ENCODE measurements around the gene EPN2. TPM values are rescaled to one million over a fixed set of nuclear protein-coding genes. Genes with fewer than 3 reads are reported as not detected.

The EPN2 gene
- total RNA-seq, 1 experiment from 2014 or later, result 73.1 TPM

DNA sequence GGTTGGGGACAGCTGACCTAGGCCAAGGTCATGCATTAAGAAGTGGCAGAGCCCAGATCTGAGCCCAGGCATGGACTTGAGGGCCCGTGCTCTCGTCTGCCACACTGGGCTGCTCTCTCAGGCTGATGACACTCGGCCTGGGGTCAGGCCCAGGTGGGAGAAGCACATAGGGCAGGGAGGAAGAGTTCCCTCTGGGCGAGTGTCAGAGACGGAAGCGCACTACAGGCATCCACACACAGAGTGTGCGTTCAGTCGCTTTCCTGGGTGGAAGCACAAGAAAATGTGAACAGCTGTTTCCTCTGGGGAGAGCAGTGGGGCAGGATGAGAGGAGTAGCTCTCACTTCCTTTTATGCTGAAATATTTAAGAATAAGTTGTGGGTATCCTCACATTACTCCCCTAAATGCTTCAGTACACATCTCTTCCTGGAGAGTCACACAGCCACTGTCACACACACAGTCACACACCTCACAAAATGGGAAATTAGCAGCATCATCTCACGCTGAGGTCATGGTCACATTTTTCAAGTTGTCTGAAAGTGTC lies 65.7 kb downstream of the EPN2 start:
- Histone ChIP-seq H3K4me2 (ENCODE audit: low read length) (no peak overlapping the region), H3K9ac (ENCODE audit: low read length) (no peak overlapping the region), H3K36me3 (ENCODE audit: control insufficient read depth in 1 of 2, insufficient read depth in 2 of 2, low read length in 2 of 2) (no peaks in the 10 kb centered on the region; a peak in 2 of 4 replicates), H3K79me2 (ENCODE audit: insufficient read depth, low read length) (peaks cover 41% of the 10 kb centered on the region; the same call in 1 of the 2 replicates), H3K9me2 (ENCODE audit: insufficient read depth) (no peaks in the 10 kb centered on the region), H3K4me1 (ENCODE audit: control insufficient read depth in 1 of 2, insufficient read depth in 2 of 2, low read length in 2 of 2) (peaks cover 0 to 5% of the 10 kb centered on the region in 2 experiments; a peak in 1 of 4 replicates), H4K20me1 (ENCODE audit: insufficient read depth) (no peaks in the 10 kb centered on the region), H2AFZ (ENCODE audit: low read depth, low read length, poor library complexity, severe bottlenecking) (no peak overlapping the region), H3K4me3 (replicated peaks in 1 of 2; ENCODE audit: low read depth in 1 of 2, low read length in 2 of 2) (no peak overlapping the region), H3K27ac (ENCODE audit: low read depth, low read length) (no peak overlapping the region), H3K27me3 (ENCODE audit: insufficient read depth, low read length) (no peaks in the 10 kb centered on the region), H3K9me3 (ENCODE audit: control insufficient read depth in 1 of 2, insufficient read depth in 1 of 2, low read depth in 1 of 2, low read length in 2 of 2) (no peaks in the 10 kb centered on the region)
- DNase-seq (ENCODE audit: low read depth, low spot score), result no peak
- RAD21 ChIA-PET (ENCODE audit: low non-redundant PET in 1 of 2, low total read pairs in 2 of 2, uncharacterized antibody in 2 of 2, unreplicated experiment in 2 of 2), result no interaction called here
- BruUV-seq (replicated peaks), result no TSS peak
- CTCF ChIA-PET, result no interaction called here
- no peak for ATAC-seq
- intact Hi-C loops (cut with micrococcal nuclease), result no loop called here
- no peak for TF ChIP-seq FOSL1 (IDR thresholded peaks at IDR 0.05; ENCODE audit: low read depth)
- TF ChIP-seq JUND (IDR thresholded peaks at IDR 0.05), result no peak
- no peak for TF ChIP-seq CEBPB (IDR thresholded peaks at IDR 0.05; ENCODE audit: low read depth)
- TF ChIP-seq SIN3A (IDR thresholded peaks at IDR 0.05; ENCODE audit: low read depth), result no peak
- no peak for TF ChIP-seq SRF (IDR thresholded peaks at IDR 0.05; ENCODE audit: low read depth)
- no peak for TF ChIP-seq EZH2phosphoT487 (IDR thresholded peaks at IDR 0.05; ENCODE audit: borderline replicate concordance)
- no peak for TF ChIP-seq ZFX (IDR thresholded peaks at IDR 0.05)
- TF ChIP-seq TCF7L2 (IDR thresholded peaks at IDR 0.05; ENCODE audit: borderline replicate concordance, extremely low read depth, insufficient read depth, insufficient read length), result no peak
- TF ChIP-seq POLR2A (IDR thresholded peaks at IDR 0.05; ENCODE audit: borderline replicate concordance, extremely low read depth, insufficient read depth, insufficient read length), result no peak
- TF ChIP-seq RAD21 (IDR thresholded peaks at IDR 0.05; ENCODE audit: low read depth), result no peak
- no peak for TF ChIP-seq ELF1 (IDR thresholded peaks at IDR 0.05; ENCODE audit: borderline replicate concordance, low read depth)
- TF ChIP-seq ZNF274 (IDR thresholded peaks at IDR 0.05; ENCODE audit: low read depth, low read length), result no peak
- no peak for TF ChIP-seq EZH2 (IDR thresholded peaks at IDR 0.05)
- POLR2A ChIA-PET, result no interaction called here

DNA sequence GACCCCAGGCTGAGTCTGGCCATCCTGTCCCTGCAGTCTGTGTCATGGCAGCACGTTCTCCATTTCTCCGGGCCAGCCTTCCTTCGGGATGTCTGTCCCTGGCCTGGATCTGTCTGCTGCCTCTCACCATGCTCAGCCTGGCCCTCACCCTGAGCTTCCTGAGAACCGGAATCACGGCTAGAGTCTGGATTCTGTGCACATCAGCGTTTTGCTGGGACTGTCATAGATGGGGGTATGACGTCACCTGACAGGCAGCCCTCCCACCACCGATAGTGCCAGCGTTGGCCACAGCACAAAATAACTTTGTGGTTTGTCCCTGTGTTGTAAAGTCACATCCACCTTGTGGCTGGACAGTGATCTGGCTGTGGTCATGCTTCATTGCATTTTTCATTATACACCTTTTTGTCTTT lies 66.2 kb downstream of the EPN2 start:
- ATAC-seq (no peak), DNase-seq (ENCODE audit: low read depth, low spot score) (no peak)
- POLR2A ChIA-PET, result no interaction called here
- Histone ChIP-seq H3K36me3 (ENCODE audit: control insufficient read depth in 1 of 2, insufficient read depth in 2 of 2, low read length in 2 of 2) (no peaks in the 10 kb centered on the region; a peak in 2 of 4 replicates), H3K4me1 (ENCODE audit: control insufficient read depth in 1 of 2, insufficient read depth in 2 of 2, low read length in 2 of 2) (peaks cover 0 to 5% of the 10 kb centered on the region in 2 experiments; a peak in 1 of 4 replicates), H2AFZ (ENCODE audit: low read depth, low read length, poor library complexity, severe bottlenecking) (no peak overlapping the region), H3K4me2 (ENCODE audit: low read length) (no peak overlapping the region), H4K20me1 (ENCODE audit: insufficient read depth) (no peaks in the 10 kb centered on the region), H3K27me3 (ENCODE audit: insufficient read depth, low read length) (no peaks in the 10 kb centered on the region), H3K9ac (ENCODE audit: low read length) (no peak overlapping the region), H3K27ac (ENCODE audit: low read depth, low read length) (no peak overlapping the region), H3K9me2 (ENCODE audit: insufficient read depth) (no peaks in the 10 kb centered on the region), H3K9me3 (ENCODE audit: control insufficient read depth in 1 of 2, insufficient read depth in 1 of 2, low read depth in 1 of 2, low read length in 2 of 2) (no peaks in the 10 kb centered on the region), H3K79me2 (ENCODE audit: insufficient read depth, low read length) (peaks cover 41% of the 10 kb centered on the region; the same call in 1 of the 2 replicates), H3K4me3 (replicated peaks in 1 of 2; ENCODE audit: low read depth in 1 of 2, low read length in 2 of 2) (no peak overlapping the region)
- CTCF ChIA-PET, result no interaction called here
- intact Hi-C loops (cut with micrococcal nuclease), result no loop called here
- TF ChIP-seq EZH2 (IDR thresholded peaks at IDR 0.05) (no peak), SP1 (IDR thresholded peaks at IDR 0.05; ENCODE audit: low read depth) (no peak), POLR2AphosphoS5 (IDR thresholded peaks at IDR 0.05; ENCODE audit: low read depth, low read length) (no peak), RAD21 (IDR thresholded peaks at IDR 0.05; ENCODE audit: low read depth) (no peak), ZNF274 (IDR thresholded peaks at IDR 0.05; ENCODE audit: low read depth, low read length) (no peak), POLR2A (IDR thresholded peaks at IDR 0.05; ENCODE audit: borderline replicate concordance, extremely low read depth, insufficient read depth, insufficient read length) (no peak), EZH2phosphoT487 (IDR thresholded peaks at IDR 0.05; ENCODE audit: borderline replicate concordance) (no peak), TCF7L2 (IDR thresholded peaks at IDR 0.05; ENCODE audit: borderline replicate concordance, extremely low read depth, insufficient read depth, insufficient read length) (no peak), YY1 (IDR thresholded peaks at IDR 0.05; ENCODE audit: extremely low read depth, insufficient replicate concordance, low read depth, low read length) (no peak), CBX3 (IDR thresholded peaks at IDR 0.05; ENCODE audit: low read depth) (no peak), ELF1 (IDR thresholded peaks at IDR 0.05; ENCODE audit: borderline replicate concordance, low read depth) (no peak), SIN3A (IDR thresholded peaks at IDR 0.05; ENCODE audit: low read depth) (no peak), FOSL1 (IDR thresholded peaks at IDR 0.05; ENCODE audit: low read depth) (no peak)
- TF ChIP-seq, protein P1, sequence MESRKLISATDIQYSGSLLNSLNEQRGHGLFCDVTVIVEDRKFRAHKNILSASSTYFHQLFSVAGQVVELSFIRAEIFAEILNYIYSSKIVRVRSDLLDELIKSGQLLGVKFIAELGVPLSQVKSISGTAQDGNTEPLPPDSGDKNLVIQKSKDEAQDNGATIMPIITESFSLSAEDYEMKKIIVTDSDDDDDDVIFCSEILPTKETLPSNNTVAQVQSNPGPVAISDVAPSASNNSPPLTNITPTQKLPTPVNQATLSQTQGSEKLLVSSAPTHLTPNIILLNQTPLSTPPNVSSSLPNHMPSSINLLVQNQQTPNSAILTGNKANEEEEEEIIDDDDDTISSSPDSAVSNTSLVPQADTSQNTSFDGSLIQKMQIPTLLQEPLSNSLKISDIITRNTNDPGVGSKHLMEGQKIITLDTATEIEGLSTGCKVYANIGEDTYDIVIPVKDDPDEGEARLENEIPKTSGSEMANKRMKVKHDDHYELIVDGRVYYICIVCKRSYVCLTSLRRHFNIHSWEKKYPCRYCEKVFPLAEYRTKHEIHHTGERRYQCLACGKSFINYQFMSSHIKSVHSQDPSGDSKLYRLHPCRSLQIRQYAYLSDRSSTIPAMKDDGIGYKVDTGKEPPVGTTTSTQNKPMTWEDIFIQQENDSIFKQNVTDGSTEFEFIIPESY (IDR thresholded peaks at IDR 0.05; ENCODE audit: extremely low read depth, insufficient replicate concordance, low read length), result no peak
- RAD21 ChIA-PET (ENCODE audit: low non-redundant PET in 1 of 2, low total read pairs in 2 of 2, uncharacterized antibody in 2 of 2, unreplicated experiment in 2 of 2), result no interaction called here
- no TSS peak for BruUV-seq (replicated peaks)
